Measurements from ENCODE around the gene DGLUCY. TPM values are rescaled to one million over a fixed set of nuclear protein-coding genes. Genes with fewer than 3 reads are reported as not detected.

The DGLUCY gene
- total RNA-seq, 3 donors from 2014 or later: 32.6 to 35.7 (median 34.4) TPM

- TF ChIP-seq POLR2A (IDR thresholded peaks at IDR 0.05) (no peak), CTCF (IDR thresholded peaks at IDR 0.05) (no peak), POLR2AphosphoS5 (IDR thresholded peaks at IDR 0.05) (no peak)
- DNase-seq (ENCODE audit: low spot score in 2 of 2): no peak
- Histone ChIP-seq H3K27ac (no peak overlapping the region), H3K36me3 (no peaks in the 10 kb centered on the region), H3K4me1 (no peaks in the 10 kb centered on the region), H3K4me3 (no peak overlapping the region), H3K27me3 (no peaks in the 10 kb centered on the region), H3K9me3 (no peaks in the 10 kb centered on the region)
- intact Hi-C loops (cut with DNase I; ENCODE audit: low total_unique reads): no loop called here
These were observed 144.2 kb downstream of the DGLUCY start for GRCh38 chr14:91258011-91258618.

DNA sequence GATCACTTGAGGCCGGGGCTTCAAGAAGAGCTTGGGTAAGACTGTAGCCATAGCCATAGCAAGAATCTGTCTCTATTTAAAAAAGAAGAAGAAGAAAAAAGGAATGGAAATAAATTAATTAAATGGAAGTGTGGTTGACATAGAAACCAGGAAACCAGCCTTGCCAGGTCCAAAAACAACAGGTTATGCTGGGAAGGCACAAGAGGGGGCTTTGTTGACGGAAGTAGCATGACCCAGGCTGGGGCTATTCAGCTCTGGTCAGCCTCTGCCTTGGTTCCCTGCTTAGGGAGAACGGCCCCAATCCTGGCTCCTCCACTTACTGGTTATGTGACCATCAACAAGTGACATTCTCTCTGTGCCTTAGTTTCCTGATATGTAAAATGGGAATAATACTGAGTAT is 145.0 kb downstream of the DGLUCY start:
- Histone ChIP-seq H3K36me3 (no peaks in the 10 kb centered on the region), H3K27ac (no peak overlapping the region), H3K4me1 (no peaks in the 10 kb centered on the region), H3K27me3 (no peaks in the 10 kb centered on the region), H3K4me3 (no peak overlapping the region), H3K9me3 (no peaks in the 10 kb centered on the region)
- no peak for DNase-seq (ENCODE audit: low spot score in 2 of 2)
- intact Hi-C loops (cut with DNase I; ENCODE audit: low total_unique reads): no loop called here
- TF ChIP-seq CTCF (IDR thresholded peaks at IDR 0.05): no peak
- TF ChIP-seq POLR2A (IDR thresholded peaks at IDR 0.05): no peak
- no peak for TF ChIP-seq POLR2AphosphoS5 (IDR thresholded peaks at IDR 0.05)

DNA sequence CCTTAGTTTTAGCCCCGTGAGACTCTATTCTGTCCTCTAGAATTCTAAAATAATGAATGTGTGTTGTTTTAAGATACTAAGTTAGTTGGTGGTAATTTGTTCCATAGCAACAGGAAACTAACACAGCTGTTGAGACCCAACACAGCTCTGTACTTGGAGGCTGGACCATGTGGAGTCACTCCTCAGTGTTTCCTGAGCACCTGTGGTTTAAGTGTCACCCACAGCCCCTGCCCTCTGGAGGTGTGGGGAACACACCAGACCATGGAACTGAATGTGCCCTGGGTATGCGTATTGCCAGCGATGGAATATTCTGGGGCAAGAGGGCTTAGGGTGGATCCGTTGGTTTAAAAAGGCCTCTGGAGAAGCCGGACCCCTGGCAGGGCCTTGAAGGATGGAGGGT is 147.2 kb downstream of the DGLUCY start:
- H3K4me1 ChIP-seq: peaks cover 0 to 3% of the 10 kb centered on the region in 2 donors
- no peak overlapping the region for H3K4me3 ChIP-seq
- no peaks in the 10 kb centered on the region for H3K9me3 ChIP-seq
- intact Hi-C loops (cut with DNase I; ENCODE audit: low total_unique reads): no loop called here
- no peak overlapping the region for H3K27ac ChIP-seq
- TF ChIP-seq CTCF (IDR thresholded peaks at IDR 0.05): no peak
- TF ChIP-seq POLR2AphosphoS5 (IDR thresholded peaks at IDR 0.05): no peak
- no peak for TF ChIP-seq POLR2A (IDR thresholded peaks at IDR 0.05)
- peaks cover 0 to 4% of the 10 kb centered on the region in 2 donors for H3K27me3 ChIP-seq
- no peak for DNase-seq (ENCODE audit: low spot score in 2 of 2)
- no peaks in the 10 kb centered on the region for H3K36me3 ChIP-seq

DNA sequence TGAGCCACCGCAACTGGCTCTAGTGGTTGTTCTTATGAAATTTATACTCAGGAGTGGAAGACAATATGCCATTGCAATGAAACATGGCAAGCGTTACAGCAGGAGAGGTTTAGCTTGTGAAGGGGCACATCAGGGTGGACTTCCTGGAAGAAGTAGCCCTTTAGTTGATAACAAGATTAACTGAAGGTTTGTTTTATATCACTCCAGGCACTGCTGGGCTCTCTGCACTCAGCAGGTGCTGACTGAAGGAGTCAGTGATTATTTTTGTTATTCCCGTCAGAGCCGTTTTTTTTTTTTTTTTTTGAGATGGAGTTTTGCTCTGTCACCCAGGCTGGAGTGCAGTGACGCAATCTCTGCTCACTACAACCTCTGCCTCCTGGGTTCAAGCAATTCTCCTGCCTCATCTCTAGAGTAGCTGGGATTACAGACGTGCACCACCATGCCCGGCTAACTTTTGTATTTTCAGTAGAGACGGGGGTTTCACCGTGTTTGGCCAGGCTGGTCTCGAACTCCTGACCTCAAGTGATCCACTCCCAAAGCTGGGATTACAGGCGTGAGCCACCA is 148.2 kb downstream of the DGLUCY start:
- Histone ChIP-seq H3K4me1 (peaks cover 0 to 3% of the 10 kb centered on the region in 2 donors), H3K36me3 (no peaks in the 10 kb centered on the region), H3K4me3 (no peak overlapping the region), H3K27me3 (peaks cover 0 to 4% of the 10 kb centered on the region in 2 donors), H3K9me3 (no peaks in the 10 kb centered on the region), H3K27ac (no peak overlapping the region)
- no peak for DNase-seq (ENCODE audit: low spot score in 2 of 2)
- intact Hi-C loops (cut with DNase I; ENCODE audit: low total_unique reads): no loop called here
- TF ChIP-seq POLR2AphosphoS5 (IDR thresholded peaks at IDR 0.05) (no peak), CTCF (IDR thresholded peaks at IDR 0.05) (no peak), POLR2A (IDR thresholded peaks at IDR 0.05) (no peak)

DNA sequence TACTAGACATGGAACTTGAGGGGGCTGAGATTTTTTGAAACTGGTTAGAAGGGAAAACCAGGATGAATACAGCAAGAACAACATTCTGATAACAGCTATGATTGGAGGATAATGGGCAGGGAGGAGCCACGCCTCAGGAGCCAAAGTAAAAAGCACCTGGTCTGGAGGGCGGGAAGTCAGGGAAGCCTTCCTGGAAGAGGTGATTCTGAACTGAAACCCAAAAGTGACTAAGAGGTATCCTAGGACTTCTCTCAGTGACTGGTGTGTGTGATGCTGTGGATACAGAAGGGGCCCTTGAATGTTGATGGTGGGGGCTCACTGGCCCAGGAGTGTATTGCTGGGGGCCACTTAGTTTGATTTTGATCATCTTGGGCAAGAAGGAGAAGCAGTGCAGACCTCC is 149.5 kb downstream of the DGLUCY start:
- peaks cover 0 to 4% of the 10 kb centered on the region in 2 donors for H3K27me3 ChIP-seq
- peaks cover 0 to 3% of the 10 kb centered on the region in 2 donors for H3K4me1 ChIP-seq
- TF ChIP-seq POLR2AphosphoS5 (IDR thresholded peaks at IDR 0.05) (no peak), CTCF (IDR thresholded peaks at IDR 0.05) (no peak), POLR2A (IDR thresholded peaks at IDR 0.05) (no peak)
- no peak overlapping the region for H3K4me3 ChIP-seq
- no peaks in the 10 kb centered on the region for H3K36me3 ChIP-seq
- H3K9me3 ChIP-seq: no peaks in the 10 kb centered on the region
- no peak overlapping the region for H3K27ac ChIP-seq
- intact Hi-C loops (cut with DNase I; ENCODE audit: low total_unique reads): no loop called here
- DNase-seq (ENCODE audit: low spot score in 2 of 2): no peak

All from breast epithelium (tissue), 4 donors.